Measurements from ENCODE around the gene TMEM117.

- no peak for TF ChIP-seq CTCF (IDR thresholded peaks at IDR 0.05; ENCODE audit: low read depth, low read length, poor library complexity, severe bottlenecking)
- TF ChIP-seq EZH2phosphoT487 (IDR thresholded peaks at IDR 0.05; ENCODE audit: borderline replicate concordance, low read length), result no peak
Observed at GRCh38 chr12:44245932-44246331, 410.1 kb downstream of the TMEM117 start.
